PFSK-1 (cell line): Measurements from ENCODE around the gene APCDD1.

Experiments used
- FOXP2 ChIP-seq: optimal IDR thresholded peaks from 2 replicates; pipeline ENCODE3; 2011; ENCODE audit warnings: borderline replicate concordance, control low read depth, inconsistent platforms; ENCODE audit not compliant: insufficient read depth; ENCODE audit errors: extremely low read length, extremely low read depth
- POLR2AphosphoS5 ChIP-seq: IDR thresholded peaks from 2 replicates; pipeline ENCODE4 v1.6.1; 2012; ENCODE audit warnings: low read depth, mild to moderate bottlenecking, control low read depth, low read length, moderate library complexity
- SIN3A ChIP-seq: IDR thresholded peaks from 2 replicates; pipeline ENCODE4 v1.6.1; 2012; ENCODE audit warnings: mild to moderate bottlenecking, low read length, moderate library complexity, borderline replicate concordance; ENCODE audit not compliant: insufficient read depth
- TAF1 ChIP-seq: IDR thresholded peaks from 2 replicates; pipeline ENCODE4 v1.6.1; 2012; ENCODE audit warnings: low read length, control low read depth, borderline replicate concordance; ENCODE audit not compliant: insufficient read depth
- TF ChIP-seq, protein P1 (sequence below), 2 experiments: IDR thresholded peaks; 2 replicates each; pipeline versions ENCODE4 v1.6.1 to v1.8.0; 2011 to 2012; ENCODE audit warnings: low read depth in 2 of 2, low read length in 2 of 2, control low read depth in 1 of 2, inconsistent platforms in 1 of 2, mild to moderate bottlenecking in 1 of 2, moderate library complexity in 1 of 2; ENCODE audit not compliant: insufficient read depth in 1 of 2

APCDD1 gene

DNA sequence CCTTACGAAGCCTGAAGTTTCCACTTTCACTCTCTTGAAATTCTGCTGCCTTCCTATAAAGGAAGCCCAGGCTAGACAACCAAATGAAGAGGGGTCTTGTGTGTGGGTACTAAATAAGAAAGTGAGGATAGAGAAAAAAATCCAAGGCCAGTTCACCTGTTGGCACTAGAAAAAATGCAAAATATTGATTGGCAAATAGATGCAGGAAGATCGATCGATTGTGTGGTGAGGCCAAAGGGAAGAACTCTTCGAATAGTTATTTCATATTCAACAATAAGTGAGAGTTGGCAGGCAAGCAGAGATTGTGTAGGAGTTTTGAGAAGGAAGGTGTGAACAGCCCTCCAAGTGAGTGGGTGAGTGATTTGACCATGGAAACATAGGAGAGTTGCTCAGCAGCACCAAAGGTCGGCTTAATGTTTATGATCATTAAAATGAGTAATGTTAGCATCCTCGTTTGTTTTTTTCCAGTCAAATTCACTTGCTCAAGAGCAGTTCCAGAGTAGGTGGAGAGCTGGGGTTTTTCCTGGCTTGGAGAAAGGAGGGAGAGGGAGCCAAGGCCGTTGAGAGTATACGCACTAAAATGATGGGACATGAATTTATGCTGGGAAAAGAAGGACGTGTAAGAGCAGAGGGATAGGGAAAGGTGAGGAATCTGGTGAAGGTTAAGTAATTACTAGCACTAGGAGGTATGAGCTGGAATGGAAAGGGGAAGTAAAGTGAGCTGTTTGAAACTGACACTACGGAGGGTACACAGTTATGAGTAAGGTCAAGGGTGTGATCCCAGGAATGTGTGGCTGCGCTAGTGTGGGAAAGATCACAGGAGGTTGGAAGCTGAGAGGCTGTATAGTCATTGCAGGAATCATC lies 70.3 kb downstream of the APCDD1 start:
- TF ChIP-seq POLR2AphosphoS5 (no peak), SIN3A (no peak), FOXP2 (no peak), TAF1 (no peak)
- TF ChIP-seq, protein P1, sequence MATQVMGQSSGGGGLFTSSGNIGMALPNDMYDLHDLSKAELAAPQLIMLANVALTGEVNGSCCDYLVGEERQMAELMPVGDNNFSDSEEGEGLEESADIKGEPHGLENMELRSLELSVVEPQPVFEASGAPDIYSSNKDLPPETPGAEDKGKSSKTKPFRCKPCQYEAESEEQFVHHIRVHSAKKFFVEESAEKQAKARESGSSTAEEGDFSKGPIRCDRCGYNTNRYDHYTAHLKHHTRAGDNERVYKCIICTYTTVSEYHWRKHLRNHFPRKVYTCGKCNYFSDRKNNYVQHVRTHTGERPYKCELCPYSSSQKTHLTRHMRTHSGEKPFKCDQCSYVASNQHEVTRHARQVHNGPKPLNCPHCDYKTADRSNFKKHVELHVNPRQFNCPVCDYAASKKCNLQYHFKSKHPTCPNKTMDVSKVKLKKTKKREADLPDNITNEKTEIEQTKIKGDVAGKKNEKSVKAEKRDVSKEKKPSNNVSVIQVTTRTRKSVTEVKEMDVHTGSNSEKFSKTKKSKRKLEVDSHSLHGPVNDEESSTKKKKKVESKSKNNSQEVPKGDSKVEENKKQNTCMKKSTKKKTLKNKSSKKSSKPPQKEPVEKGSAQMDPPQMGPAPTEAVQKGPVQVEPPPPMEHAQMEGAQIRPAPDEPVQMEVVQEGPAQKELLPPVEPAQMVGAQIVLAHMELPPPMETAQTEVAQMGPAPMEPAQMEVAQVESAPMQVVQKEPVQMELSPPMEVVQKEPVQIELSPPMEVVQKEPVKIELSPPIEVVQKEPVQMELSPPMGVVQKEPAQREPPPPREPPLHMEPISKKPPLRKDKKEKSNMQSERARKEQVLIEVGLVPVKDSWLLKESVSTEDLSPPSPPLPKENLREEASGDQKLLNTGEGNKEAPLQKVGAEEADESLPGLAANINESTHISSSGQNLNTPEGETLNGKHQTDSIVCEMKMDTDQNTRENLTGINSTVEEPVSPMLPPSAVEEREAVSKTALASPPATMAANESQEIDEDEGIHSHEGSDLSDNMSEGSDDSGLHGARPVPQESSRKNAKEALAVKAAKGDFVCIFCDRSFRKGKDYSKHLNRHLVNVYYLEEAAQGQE (IDR thresholded peaks at IDR 0.05; ENCODE audit: insufficient read depth in 1 of 2, low read depth in 2 of 2, low read length in 2 of 2): no peak

DNA sequence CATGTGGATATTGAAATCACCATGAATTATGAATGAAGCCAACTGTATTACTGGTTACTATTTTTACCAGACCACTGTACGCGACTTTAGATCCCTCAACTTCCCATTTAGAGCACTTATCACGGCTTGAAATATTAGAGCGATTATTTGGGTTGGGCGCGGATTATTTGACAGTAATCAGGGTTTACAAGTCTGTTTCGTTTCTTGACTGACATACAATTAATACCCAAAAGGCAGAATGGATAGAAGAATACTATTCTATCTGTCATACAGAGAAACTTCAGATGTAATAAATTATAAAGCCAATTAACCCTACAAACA lies 70.9 kb downstream of the APCDD1 start:
- TF ChIP-seq POLR2AphosphoS5: no peak
- TF ChIP-seq, protein P1 (IDR thresholded peaks at IDR 0.05; ENCODE audit: insufficient read depth in 1 of 2, low read depth in 2 of 2, low read length in 2 of 2): no peak
- no peak for TF ChIP-seq TAF1
- no peak for TF ChIP-seq SIN3A
- TF ChIP-seq FOXP2: no peak

DNA sequence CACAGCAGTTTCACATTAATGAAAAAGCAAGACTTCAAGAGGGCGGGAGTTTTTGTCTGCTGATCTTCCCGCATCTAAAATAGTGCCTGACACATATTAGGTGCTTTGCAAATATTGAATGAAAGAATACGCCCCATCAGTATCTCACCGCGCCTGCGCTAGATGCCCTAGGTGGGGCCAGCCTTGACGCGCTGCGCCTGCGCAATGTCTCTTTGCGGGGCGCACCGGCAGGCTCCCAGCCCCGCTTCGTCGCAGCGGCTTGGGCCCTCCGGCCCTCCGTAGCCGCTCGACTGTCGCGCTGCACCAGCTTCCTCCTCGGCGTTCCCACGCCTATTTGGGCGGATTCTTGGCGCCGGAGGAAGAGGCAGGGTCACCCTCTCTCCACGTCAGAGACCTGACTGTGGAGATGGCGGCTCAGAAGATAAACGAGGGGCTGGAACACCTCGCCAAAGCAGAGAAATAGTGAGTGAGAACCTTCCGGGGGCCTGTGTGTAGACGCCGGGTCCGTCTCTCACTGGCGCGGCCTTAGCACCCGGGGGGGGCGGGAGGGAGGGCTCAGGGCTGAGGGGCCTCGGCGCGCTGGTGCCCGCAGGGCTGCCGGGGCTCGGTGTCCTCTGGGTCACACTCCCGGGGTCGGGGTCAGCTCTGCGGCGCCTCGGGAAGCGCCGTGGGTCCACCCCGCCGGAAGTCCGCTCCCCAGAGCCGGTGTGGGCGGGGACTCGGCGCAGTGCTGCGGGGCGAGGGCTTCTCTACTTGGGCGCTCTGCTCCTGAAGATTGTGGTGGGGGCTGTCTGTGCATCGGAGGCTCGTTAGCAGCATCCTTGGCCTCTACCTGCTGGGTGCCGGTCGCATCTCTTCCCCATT lies 71.5 kb downstream of the APCDD1 start, which contains the start of gene NAPG:
Gene NAPG, plus strand, starts transcription at position 331 of the 864 bp plus-strand sequence. Its CDS starts 76 bp downstream, at position 407.
- TF ChIP-seq POLR2AphosphoS5 (peak; percentile 77), TAF1 (no peak), FOXP2 (peak; percentile 67)
- TF ChIP-seq, protein P1 (IDR thresholded peaks at IDR 0.05; ENCODE audit: insufficient read depth in 1 of 2, low read depth in 2 of 2, low read length in 2 of 2): no peak

DNA sequence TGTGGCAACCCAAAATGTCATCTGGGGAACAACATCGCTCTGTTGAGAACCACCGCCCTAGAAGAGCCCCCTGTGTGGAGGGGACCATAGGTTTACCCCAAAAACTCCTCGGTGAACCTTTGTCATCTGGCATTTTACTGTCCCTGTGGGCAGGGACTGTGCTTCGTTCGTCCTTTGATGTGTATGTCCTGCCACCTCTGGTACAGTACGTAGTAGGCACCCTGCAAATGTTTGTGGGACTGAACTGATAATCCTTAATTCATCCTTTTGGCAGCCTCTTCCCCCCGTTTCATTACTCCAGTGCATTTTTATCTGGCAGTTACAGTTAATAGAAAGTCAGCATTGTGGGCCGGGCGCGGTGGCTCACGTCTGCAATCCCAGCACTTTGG lies 72.1 kb downstream of the APCDD1 start:
- TF ChIP-seq FOXP2 (no peak), SIN3A (no peak), POLR2AphosphoS5 (no peak)
- TF ChIP-seq, protein P1 (IDR thresholded peaks at IDR 0.05; ENCODE audit: insufficient read depth in 1 of 2, low read depth in 2 of 2, low read length in 2 of 2): no peak

DNA sequence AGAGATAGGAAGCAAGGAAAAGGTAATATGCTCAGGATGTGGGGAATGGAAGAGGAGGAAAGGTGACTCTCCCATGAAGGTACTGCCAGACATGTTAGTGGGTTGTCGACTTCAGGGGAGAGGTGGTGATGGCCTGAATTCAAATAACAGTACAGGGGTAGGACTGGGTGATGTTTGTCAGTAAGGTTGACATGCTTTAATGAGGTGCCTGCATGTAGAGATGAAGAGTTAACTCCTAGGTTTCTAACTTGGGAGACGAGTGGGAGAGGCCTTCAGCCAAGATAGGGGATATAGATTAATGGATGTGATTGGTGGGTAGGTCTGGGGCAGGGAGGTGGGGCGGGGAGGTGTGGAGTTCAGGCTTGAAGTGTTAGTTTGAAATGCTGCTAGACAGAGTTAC lies 74.0 kb downstream of the APCDD1 start:
- TF ChIP-seq FOXP2 (no peak), POLR2AphosphoS5 (no peak), SIN3A (no peak), TAF1 (no peak)
- TF ChIP-seq, protein P1 (IDR thresholded peaks at IDR 0.05; ENCODE audit: insufficient read depth in 1 of 2, low read depth in 2 of 2, low read length in 2 of 2): no peak
